Stomach (tissue), 9 donors: Measurements from ENCODE around the gene EVX1. TPM values are rescaled to one million over a fixed set of nuclear protein-coding genes. Genes with fewer than 3 reads are reported as not detected.

ENCODE experiments used
- DNase-seq, 2 donors: peaks; one replicate each; pipeline versions ENCODE4 v3.0.0 to v3.0.0-alpha.2; 2013 to 2019
- H3K27ac ChIP-seq, 5 donors: fragments of 200-600 bp in 4 of 5; sonication (generic) in 4 of 5; one replicate each; pipeline ENCODE4 v1.5.1; 2013 to 2019; ENCODE audit warnings: mild to moderate bottlenecking in 1 of 5, moderate library complexity in 1 of 5
- H3K27me3 ChIP-seq, 3 donors: fragments of 200-600 bp; sonication (generic); one replicate each; pipeline ENCODE4 v1.5.1; 2017 to 2019; ENCODE audit warnings: mixed run types in 1 of 3
- H3K36me3 ChIP-seq, 4 donors: fragments of 200-600 bp; sonication (generic); 1 replicate in 3 of 4; 2 replicates in 1 of 4; pipeline ENCODE4 v1.5.1; 2016 to 2019
- H3K4me1 ChIP-seq, 4 donors: fragments of 200-600 bp; sonication (generic); one replicate each; pipeline ENCODE4 v1.5.1; 2016 to 2019
- H3K4me3 ChIP-seq, 4 donors: fragments of 200-600 bp; sonication (generic) in 3 of 4; one replicate each; pipeline ENCODE4 v1.5.1; 2016 to 2019; ENCODE audit warnings: mild to moderate bottlenecking in 1 of 4
- H3K9me3 ChIP-seq, 4 donors: fragments of 200-600 bp; sonication (generic); one replicate each; pipeline ENCODE4 v1.5.1; 2016 to 2019
- EP300 ChIP-seq: sonication (generic); formaldehyde crosslinking; IDR thresholded peaks from one replicate; pipeline ENCODE4 v1.6.1; 2017; ENCODE audit warnings: antibody characterized with exemption
- POLR2A ChIP-seq, 4 donors: fragments of 450-650 bp; IDR thresholded peaks; one replicate each; pipeline ENCODE4 v1.6.1; 2016; ENCODE audit warnings: antibody characterized with exemption in 4 of 4, control low read depth in 2 of 4, mild to moderate bottlenecking in 1 of 4, moderate library complexity in 1 of 4
- POLR2AphosphoS5 ChIP-seq, 3 donors: sonication (generic); formaldehyde crosslinking; IDR thresholded peaks; one replicate each; pipeline ENCODE4 v1.6.1; 2016; ENCODE audit warnings: antibody characterized with exemption in 3 of 3
- WGBS, 5 donors: extraction: QIAGEN DNeasy Blood & Tissue Kit in 3 of 5; methylation state at CpG; one replicate each; pipeline versions ENCODE4 v1.1.5 to v1.1.7; 2013 to 2018; 5-methylcytosine and 5-hydroxymethylcytosine counted together
- intact Hi-C: fragments of 100-400 bp; cut with DNase I; formaldehyde crosslinking; loops from one replicate; pipeline ENCODE4 v1.15.1; 2023; ENCODE audit warnings: low total_unique reads
- polyA plus RNA-seq, 3 donors: library from polyadenylated mRNA; stranded (reverse); fragments of 200-250 nt; gene quantifications; one replicate each; pipeline ENCODE4 v1.2.3, GENCODE V29; 2013
- total RNA-seq, 5 donors: library from RNA; depleted of rRNA; stranded (reverse); fragments of >200 nt; gene quantifications; one replicate each; pipeline versions ENCODE4 v1.1.0 to v1.2.3, GENCODE V29; 2014 to 2016
- TF ChIP-seq, protein P1 (sequence below), 7 experiments: fragments of 450-650 bp in 4 of 7; fragments of 200-600 bp in 3 of 7; sonication (generic) in 3 of 7; IDR thresholded peaks; one replicate each; pipeline ENCODE4 v1.5.1; 2016 to 2019; ENCODE audit warnings: antibody characterized with exemption in 7 of 7, control low read depth in 2 of 7, mild to moderate bottlenecking in 1 of 7
- donor health status: healthy with polysubstance abuse.
- donor health status: Bipolar disorder and iron deficiency.
- donor health status: healthy.

Gene EVX1
- total and polyA plus RNA-seq, 8 donors: not detected

DNA sequence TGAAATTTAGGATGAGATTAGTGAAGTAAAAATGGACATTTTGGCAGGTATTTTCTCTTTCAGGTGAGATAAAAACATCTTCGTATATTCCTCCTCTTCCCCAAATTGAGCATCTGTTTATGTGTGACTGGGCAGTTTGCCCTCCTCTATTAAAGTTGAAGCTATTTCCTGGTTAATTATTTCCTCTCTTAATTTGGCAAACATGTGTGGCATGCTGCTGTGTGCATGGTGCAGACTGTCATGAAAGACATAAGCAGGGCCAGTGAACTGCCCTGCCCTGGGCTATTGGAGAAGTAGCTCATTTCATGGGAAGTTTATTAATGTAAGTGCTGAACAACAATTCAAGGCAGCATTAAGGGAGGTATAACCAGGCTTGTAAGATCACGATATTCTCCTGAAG, 52.6 kb downstream of the EVX1 start:
- Histone ChIP-seq H3K9me3 (no peaks in the 10 kb centered on the region), H3K27ac (no peak overlapping the region), H3K4me1 (no peaks in the 10 kb centered on the region), H3K4me3 (no peak overlapping the region), H3K36me3 (no peaks in the 10 kb centered on the region), H3K27me3 (peaks cover 0 to 4% (median 0%) of the 10 kb centered on the region in 3 donors)
- intact Hi-C loops: no loop called here
- WGBS, 5 donors: 45 to 71% (median 53%) methylated on average over 2 of the region's 2 CpGs
- DNase-seq: peak in 1 of 2 donors; percentile 2
- TF ChIP-seq POLR2AphosphoS5 (IDR thresholded peaks at IDR 0.05) (no peak), EP300 (no peak), POLR2A (IDR thresholded peaks at IDR 0.05) (no peak)
- TF ChIP-seq, protein P1, sequence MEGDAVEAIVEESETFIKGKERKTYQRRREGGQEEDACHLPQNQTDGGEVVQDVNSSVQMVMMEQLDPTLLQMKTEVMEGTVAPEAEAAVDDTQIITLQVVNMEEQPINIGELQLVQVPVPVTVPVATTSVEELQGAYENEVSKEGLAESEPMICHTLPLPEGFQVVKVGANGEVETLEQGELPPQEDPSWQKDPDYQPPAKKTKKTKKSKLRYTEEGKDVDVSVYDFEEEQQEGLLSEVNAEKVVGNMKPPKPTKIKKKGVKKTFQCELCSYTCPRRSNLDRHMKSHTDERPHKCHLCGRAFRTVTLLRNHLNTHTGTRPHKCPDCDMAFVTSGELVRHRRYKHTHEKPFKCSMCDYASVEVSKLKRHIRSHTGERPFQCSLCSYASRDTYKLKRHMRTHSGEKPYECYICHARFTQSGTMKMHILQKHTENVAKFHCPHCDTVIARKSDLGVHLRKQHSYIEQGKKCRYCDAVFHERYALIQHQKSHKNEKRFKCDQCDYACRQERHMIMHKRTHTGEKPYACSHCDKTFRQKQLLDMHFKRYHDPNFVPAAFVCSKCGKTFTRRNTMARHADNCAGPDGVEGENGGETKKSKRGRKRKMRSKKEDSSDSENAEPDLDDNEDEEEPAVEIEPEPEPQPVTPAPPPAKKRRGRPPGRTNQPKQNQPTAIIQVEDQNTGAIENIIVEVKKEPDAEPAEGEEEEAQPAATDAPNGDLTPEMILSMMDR (IDR thresholded peaks at IDR 0.05): no peak

DNA sequence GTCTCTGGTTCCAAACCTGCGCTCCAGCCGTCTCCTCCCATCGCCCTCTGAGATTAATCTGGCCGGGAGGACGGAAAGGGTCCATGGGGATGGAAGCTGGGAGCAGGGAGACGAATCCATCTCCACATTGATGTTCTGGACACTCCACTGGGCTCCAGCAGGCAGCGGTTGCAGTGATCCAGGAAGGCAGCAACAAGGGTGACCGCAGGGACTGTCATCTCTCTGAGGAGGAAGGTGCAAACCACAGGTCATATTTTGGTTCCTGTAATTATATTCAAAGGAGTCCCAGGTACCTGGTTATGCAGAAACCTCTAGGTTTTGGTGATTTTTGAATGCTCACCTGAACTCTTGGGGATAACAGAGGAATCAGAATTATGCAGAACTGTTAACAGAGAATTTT, 54.8 kb downstream of the EVX1 start:
- no peaks in the 10 kb centered on the region for H3K36me3 ChIP-seq
- no peak for TF ChIP-seq POLR2AphosphoS5 (IDR thresholded peaks at IDR 0.05)
- TF ChIP-seq, protein P1 (IDR thresholded peaks at IDR 0.05): no peak
- TF ChIP-seq EP300: no peak
- TF ChIP-seq POLR2A (IDR thresholded peaks at IDR 0.05): no peak
- 68 to 79% (median 74%) methylated on average over 8 of the region's 8 CpGs for WGBS, 5 donors
- DNase-seq: no peak
- no peak overlapping the region for H3K4me3 ChIP-seq
- intact Hi-C loops: no loop called here
- peaks cover 0 to 4% (median 0%) of the 10 kb centered on the region in 3 donors for H3K27me3 ChIP-seq
- no peaks in the 10 kb centered on the region for H3K9me3 ChIP-seq
- no peaks in the 10 kb centered on the region for H3K4me1 ChIP-seq
- H3K27ac ChIP-seq: no peak overlapping the region

Other genes starting within 250 kb of the EVX1 start
- gene HOXA1, start 146.8 kb upstream of the EVX1 start, total RNA-seq: under 1 TPM in 1 of 5 donors, not detected in 4; 0.55 TPM
- gene HOXA1, start 146.8 kb upstream of the EVX1 start, polyA plus RNA-seq: 1 to 10 TPM in 1 of 3 donors, under 1 TPM in 1, not detected in 1; 0.31 to 1.1 TPM
- 1 to 10 TPM in 3 of 5 donors, under 1 TPM in 1, not detected in 1; 0.89 to 2.3 (median 1.1) TPM for gene HOXA2, start 140.1 kb upstream of the EVX1 start, total RNA-seq
- 1 to 10 TPM; 1.1 to 3.7 (median 1.2) TPM for gene HOXA2, start 140.1 kb upstream of the EVX1 start, polyA plus RNA-seq
- 1 to 10 TPM in 3 of 5 donors, under 1 TPM in 2; 0.55 to 5.8 (median 2.2) TPM for gene HOXA4, start 112.0 kb upstream of the EVX1 start, total RNA-seq
- gene HOXA4, start 112.0 kb upstream of the EVX1 start, polyA plus RNA-seq: 10 to 100 TPM in 1 of 3 donors, 1 to 10 TPM in 2; 4.4 to 17.0 (median 5.9) TPM
- 10 to 100 TPM in 3 of 5 donors, 1 to 10 TPM in 2; 2.9 to 53.1 (median 18.2) TPM for gene HOXA5, start 99.1 kb upstream of the EVX1 start, total RNA-seq
- 10 to 100 TPM in 1 of 3 donors, 1 to 10 TPM in 2; 7.5 to 12.8 (median 7.8) TPM for gene HOXA5, start 99.1 kb upstream of the EVX1 start, polyA plus RNA-seq
- 10 to 100 TPM in 1 of 5 donors, 1 to 10 TPM in 1, not detected in 3; 3.7 to 12.7 TPM for gene HOXA6, start 95.0 kb upstream of the EVX1 start, total RNA-seq
- under 1 TPM in 1 of 3 donors, not detected in 2; 0.81 TPM for gene HOXA6, start 95.0 kb upstream of the EVX1 start, polyA plus RNA-seq
- 10 to 100 TPM in 1 of 5 donors, 1 to 10 TPM in 2, under 1 TPM in 2; 0.87 to 42.6 (median 5.2) TPM for gene HOXA3, start 90.2 kb upstream of the EVX1 start, total RNA-seq
- gene HOXA3, start 90.2 kb upstream of the EVX1 start, polyA plus RNA-seq: 1 to 10 TPM; 2.8 to 5.2 (median 4.8) TPM
- gene HOXA7, start 86.1 kb upstream of the EVX1 start, total RNA-seq: 10 to 100 TPM in 1 of 5 donors, 1 to 10 TPM in 3, not detected in 1; 1.1 to 34.8 (median 3.3) TPM
- 1 to 10 TPM in 1 of 3 donors, under 1 TPM in 2; 0.98 to 7.9 (median 1.00) TPM for gene HOXA7, start 86.1 kb upstream of the EVX1 start, polyA plus RNA-seq
- gene HOXA9, start 77.3 kb upstream of the EVX1 start, total RNA-seq: 10 to 100 TPM in 1 of 5 donors, not detected in 4; 68.1 TPM
- under 1 TPM in 1 of 3 donors, not detected in 2; 0.25 TPM for gene HOXA9, start 77.3 kb upstream of the EVX1 start, polyA plus RNA-seq
- gene HOXA10, start 68.5 kb upstream of the EVX1 start, total RNA-seq: 100 to 1,000 TPM in 1 of 5 donors, under 1 TPM in 1, not detected in 3; 0.92 to 337 TPM
- under 1 TPM in 1 of 3 donors, not detected in 2; 0.18 TPM for gene HOXA10, start 68.5 kb upstream of the EVX1 start, polyA plus RNA-seq
- gene HOXA11, start 57.6 kb upstream of the EVX1 start, total RNA-seq: 1 to 10 TPM in 1 of 5 donors, not detected in 4; 5.2 TPM
- not detected for gene HOXA11, start 57.6 kb upstream of the EVX1 start, polyA plus RNA-seq
- gene HOXA13, start 42.7 kb upstream of the EVX1 start, total RNA-seq: 10 to 100 TPM in 1 of 5 donors, not detected in 4; 29.0 TPM
- not detected for gene HOXA13, start 42.7 kb upstream of the EVX1 start, polyA plus RNA-seq